ENCODE measurements around the gene SARS2. TPM values are rescaled to one million over a fixed set of nuclear protein-coding genes. Genes with fewer than 3 reads are reported as not detected.
A peak's percentile ranks its signal among the peaks of the same experiment; 100 is the strongest.
"Not testable (repeated sequence)": the region's sequence is repeated elsewhere in the genome, so short reads cannot be mapped to it uniquely, and the experiment has no call there.

The SARS2 gene
- total RNA-seq, result 10 to 100 TPM; 33.7 to 39.6 TPM

GRCh38 chr19:38929929-38930775 lies at the start of gene SARS2:
Gene SARS2, minus strand, starts transcription at chr19:38930763. Its CDS starts 27 bp downstream, at chr19:38930736.
- CTCF ChIA-PET, result interaction anchor here (0.6 to 2.8 kb wide), 69 partner anchors 10 to 556 kb away, joined by 3 to 56 read pairs (median 4); partner anchors contain the start of genes ACTN4, CAPN12, EIF3K and FAM98C
- Mint-ChIP-seq H3K36me3 (peaks cover 27% of the 10 kb centered on the region), H3K27ac (peak within 1 kb of the TSS; percentile 96), H3K27me3 (no peaks in the 10 kb centered on the region), H3K9me3 (peaks cover 7% of the 10 kb centered on the region), H3K4me3 (peak within 1 kb of the TSS; percentile 94), H3K4me1 (ENCODE audit: low read depth) (peaks cover 34% of the 10 kb centered on the region)
- POLR2A ChIA-PET, result interaction anchor here (0.6 to 2.0 kb wide), 10 partner anchors 23 to 536 kb away, joined by 3 to 6 read pairs (median 4); partner anchors contain the start of genes ACTN4, ECH1, EIF3K and HNRNPL
- intact Hi-C loops (cut with micrococcal nuclease), result loop anchor here (1.0 to 10.0 kb wide), 8 partner anchors 31 to 527 kb away; partner anchors contain the start of genes ACTN4, EIF3K, FAM98C and MAP4K1
- peak; percentile 95 for DNase-seq

GRCh38 chr19:38979812-38980211 lies 49.2 kb upstream of the SARS2 start:
- no peak overlapping the region for H3K27ac Mint-ChIP-seq
- intact Hi-C loops (cut with micrococcal nuclease), result loop anchor here (5.0 to 10.0 kb wide), 3 partner anchors 52 to 553 kb away; partner anchors contain the start of genes FBXO27, PAK4 and RASGRP4
- no peak overlapping the region for H3K4me3 Mint-ChIP-seq
- peaks cover 8% of the 10 kb centered on the region for H3K9me3 Mint-ChIP-seq
- POLR2A ChIA-PET, result no interaction called here
- peaks cover 3% of the 10 kb centered on the region for H3K36me3 Mint-ChIP-seq
- CTCF ChIA-PET, result interaction anchor here (0.6 to 4.8 kb wide), 2 partner anchors 18 to 333 kb away, joined by 3 to 23 read pairs; no protein-coding TSS in a partner anchor
- no peak for DNase-seq
- H3K4me1 Mint-ChIP-seq (ENCODE audit: low read depth), result peaks cover 24% of the 10 kb centered on the region
- H3K27me3 Mint-ChIP-seq, result peaks cover 25% of the 10 kb centered on the region

GRCh38 chr19:38978326-38978689 lies 47.7 kb upstream of the SARS2 start:
- Mint-ChIP-seq H3K27ac (no peak overlapping the region), H3K4me1 (ENCODE audit: low read depth) (peaks cover 24% of the 10 kb centered on the region), H3K27me3 (peaks cover 30% of the 10 kb centered on the region), H3K4me3 (no peak overlapping the region), H3K36me3 (peaks cover 3% of the 10 kb centered on the region), H3K9me3 (peaks cover 8% of the 10 kb centered on the region)
- POLR2A ChIA-PET, result no interaction called here
- CTCF ChIA-PET, result interaction anchor here (0.9 to 4.8 kb wide), 3 partner anchors 16 to 74 kb away, joined by 3 to 23 read pairs (median 8); partner anchors contain the start of genes MRPS12 and SARS2
- intact Hi-C loops (cut with micrococcal nuclease), result loop anchor here (5.0 to 10.0 kb wide), 3 partner anchors 54 to 551 kb away; partner anchors contain the start of genes FBXO27, PAK4 and RASGRP4
- no peak for DNase-seq

- Mint-ChIP-seq H3K4me1 (ENCODE audit: low read depth) (peaks cover 24% of the 10 kb centered on the region), H3K27ac (no peak overlapping the region), H3K9me3 (peaks cover 8% of the 10 kb centered on the region), H3K27me3 (peaks cover 30% of the 10 kb centered on the region), H3K36me3 (peaks cover 3% of the 10 kb centered on the region), H3K4me3 (no peak overlapping the region)
- DNase-seq, result peak; percentile 91
- POLR2A ChIA-PET, result no interaction called here
- CTCF ChIA-PET, result interaction anchor here (0.7 to 4.8 kb wide), 9 partner anchors 8 to 106 kb away, joined by 3 to 23 read pairs (median 3); partner anchors contain the start of genes MRPS12 and SARS2
- intact Hi-C loops (cut with micrococcal nuclease), result loop anchor here (5.0 to 10.0 kb wide), 3 partner anchors 55 to 550 kb away; partner anchors contain the start of genes FBXO27, PAK4 and RASGRP4
Observed at GRCh38 chr19:38977445-38978325, 47.1 kb upstream of the SARS2 start.

GRCh38 chr19:38975861-38976271 lies 45.3 kb upstream of the SARS2 start:
- Mint-ChIP-seq H3K27ac (no peak overlapping the region), H3K36me3 (peaks cover 3% of the 10 kb centered on the region), H3K27me3 (peaks cover 29% of the 10 kb centered on the region), H3K4me1 (ENCODE audit: low read depth) (peaks cover 24% of the 10 kb centered on the region), H3K4me3 (no peak overlapping the region), H3K9me3 (peaks cover 8% of the 10 kb centered on the region)
- no peak for DNase-seq
- intact Hi-C loops (cut with micrococcal nuclease), result loop anchor here (5.0 to 10.0 kb wide), 3 partner anchors 56 to 549 kb away; partner anchors contain the start of genes FBXO27, PAK4 and RASGRP4
- ChIA-PET CTCF (interaction anchor here (1.4 to 4.8 kb wide), 3 partner anchors 14 to 460 kb away, joined by 3 to 23 read pairs (median 4); no protein-coding TSS in a partner anchor), POLR2A (no interaction called here)

- intact Hi-C loops (cut with micrococcal nuclease), result loop anchor here (5.0 to 10.0 kb wide), 3 partner anchors 57 to 548 kb away; partner anchors contain the start of genes FBXO27, PAK4 and RASGRP4
- DNase-seq, result no peak
- peaks cover 4% of the 10 kb centered on the region for H3K9me3 Mint-ChIP-seq
- peaks cover 25% of the 10 kb centered on the region for H3K27me3 Mint-ChIP-seq
- H3K4me1 Mint-ChIP-seq (ENCODE audit: low read depth), result peaks cover 24% of the 10 kb centered on the region
- H3K4me3 Mint-ChIP-seq, result no peak within 1 kb of the TSS
- POLR2A ChIA-PET, result no interaction called here
- no peak within 1 kb of the TSS for H3K27ac Mint-ChIP-seq
- no peaks in the 10 kb centered on the region for H3K36me3 Mint-ChIP-seq
- CTCF ChIA-PET, result interaction anchor here (1.4 to 4.8 kb wide), 3 partner anchors 13 to 460 kb away, joined by 3 to 23 read pairs (median 4); no protein-coding TSS in a partner anchor
Observed at GRCh38 chr19:38975214-38975860, 44.8 kb upstream of the SARS2 start, which contains the start of gene FBXO17. Gene FBXO17, minus strand, starts transcription at chr19:38975742. Its CDS starts 25,423 bp downstream, at chr19:38950319.

GRCh38 chr19:38974624-38975213 lies 44.2 kb upstream of the SARS2 start:
- intact Hi-C loops (cut with micrococcal nuclease), result loop anchor here (5.0 to 10.0 kb wide), 3 partner anchors 58 to 547 kb away; partner anchors contain the start of genes FBXO27, PAK4 and RASGRP4
- no peak for DNase-seq
- POLR2A ChIA-PET, result no interaction called here
- CTCF ChIA-PET, result interaction anchor here (4.8 kb wide), 1 partner anchor 13 kb away, joined by 23 read pairs; no protein-coding TSS in a partner anchor
- Mint-ChIP-seq H3K36me3 (no peaks in the 10 kb centered on the region), H3K4me1 (ENCODE audit: low read depth) (peaks cover 24% of the 10 kb centered on the region), H3K27me3 (peaks cover 25% of the 10 kb centered on the region), H3K27ac (no peak overlapping the region), H3K4me3 (no peak overlapping the region), H3K9me3 (peaks cover under 1% of the 10 kb centered on the region)

- CTCF ChIA-PET, result interaction anchor here (1.7 kb wide), 1 partner anchor 10 kb away, joined by 13 read pairs; no protein-coding TSS in a partner anchor
- no peaks in the 10 kb centered on the region for H3K36me3 Mint-ChIP-seq
- DNase-seq, result no peak
- peaks cover 18% of the 10 kb centered on the region for H3K27me3 Mint-ChIP-seq
- POLR2A ChIA-PET, result no interaction called here
- peaks cover 9% of the 10 kb centered on the region for H3K4me1 Mint-ChIP-seq (ENCODE audit: low read depth)
- intact Hi-C loops (cut with micrococcal nuclease), result loop anchor here (10.0 kb wide), 1 partner anchor 153 kb away; the partner anchor contains the start of gene PAK4
- H3K4me3 Mint-ChIP-seq, result no peak overlapping the region
- H3K9me3 Mint-ChIP-seq, result no peaks in the 10 kb centered on the region
- H3K27ac Mint-ChIP-seq, result no peak overlapping the region
Observed at GRCh38 chr19:38971672-38972071, 41.1 kb upstream of the SARS2 start.

GRCh38 chr19:38970664-38971532 lies 40.3 kb upstream of the SARS2 start:
- H3K4me1 Mint-ChIP-seq (ENCODE audit: low read depth), result peaks cover 5% of the 10 kb centered on the region
- intact Hi-C loops (cut with micrococcal nuclease), result loop anchor here (10.0 kb wide), 1 partner anchor 154 kb away; the partner anchor contains the start of gene PAK4
- H3K4me3 Mint-ChIP-seq, result no peak overlapping the region
- CTCF ChIA-PET, result interaction anchor here (1.7 kb wide), 1 partner anchor 9 kb away, joined by 13 read pairs; no protein-coding TSS in a partner anchor
- H3K27me3 Mint-ChIP-seq, result peaks cover 10% of the 10 kb centered on the region
- H3K9me3 Mint-ChIP-seq, result no peaks in the 10 kb centered on the region
- H3K36me3 Mint-ChIP-seq, result no peaks in the 10 kb centered on the region
- DNase-seq, result no peak
- H3K27ac Mint-ChIP-seq, result no peak overlapping the region
- POLR2A ChIA-PET, result no interaction called here

- H3K4me1 Mint-ChIP-seq (ENCODE audit: low read depth); POLR2A ChIA-PET; DNase-seq; H3K4me3 Mint-ChIP-seq; H3K9me3 Mint-ChIP-seq; intact Hi-C loops (cut with micrococcal nuclease); H3K27me3 Mint-ChIP-seq; H3K27ac Mint-ChIP-seq; H3K36me3 Mint-ChIP-seq: not testable (repeated sequence)
- CTCF ChIA-PET, result interaction anchor here (0.9 kb wide), 1 partner anchor 85 kb away, joined by 3 read pairs; no protein-coding TSS in a partner anchor
Observed at GRCh38 chr19:38966149-38966548, 35.6 kb upstream of the SARS2 start.
